D721Med (cell line): ENCODE results near the gene SHC1.

ENCODE experiments used
- DNase-seq: peaks from one replicate; pipeline ENCODE4 v3.0.0; 2011; ENCODE audit warnings: low spot score; ENCODE audit not compliant: insufficient read length
- FAIRE-seq: peaks from 2 replicates; lab custom pipeline; 2011; peaks lifted over from hg19 to GRCh38; lab: Jason Lieb, UNC
- TF ChIP-seq, protein P1 (sequence below): IDR thresholded peaks from 2 replicates; pipeline ENCODE4 v1.5.1; 2012; ENCODE audit warnings: mild to moderate bottlenecking, control low read depth; ENCODE audit not compliant: insufficient read depth; ENCODE audit errors: missing control alignments

SHC1 gene

DNA sequence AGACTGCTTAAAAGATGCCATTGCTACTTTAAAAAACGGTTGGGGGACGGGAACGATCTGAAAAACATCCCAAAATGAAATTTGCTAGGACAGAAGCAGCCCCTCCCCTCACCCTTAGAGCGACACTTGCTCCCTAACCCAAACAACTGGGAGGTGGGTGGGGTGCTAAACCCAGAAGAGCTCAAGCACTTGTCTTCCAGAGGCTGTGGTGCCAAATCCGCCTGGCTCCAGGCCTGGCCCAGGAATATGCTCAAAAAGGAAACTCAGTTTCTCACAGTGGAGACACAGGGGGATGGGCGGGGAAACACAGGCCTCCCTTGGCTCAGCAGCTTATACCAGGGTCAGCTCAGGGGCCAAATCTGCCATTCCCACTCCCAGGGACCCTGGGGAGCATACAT, 14.0 kb downstream of the SHC1 start:
- FAIRE-seq (no peak), DNase-seq (no peak)
- TF ChIP-seq, protein P1, sequence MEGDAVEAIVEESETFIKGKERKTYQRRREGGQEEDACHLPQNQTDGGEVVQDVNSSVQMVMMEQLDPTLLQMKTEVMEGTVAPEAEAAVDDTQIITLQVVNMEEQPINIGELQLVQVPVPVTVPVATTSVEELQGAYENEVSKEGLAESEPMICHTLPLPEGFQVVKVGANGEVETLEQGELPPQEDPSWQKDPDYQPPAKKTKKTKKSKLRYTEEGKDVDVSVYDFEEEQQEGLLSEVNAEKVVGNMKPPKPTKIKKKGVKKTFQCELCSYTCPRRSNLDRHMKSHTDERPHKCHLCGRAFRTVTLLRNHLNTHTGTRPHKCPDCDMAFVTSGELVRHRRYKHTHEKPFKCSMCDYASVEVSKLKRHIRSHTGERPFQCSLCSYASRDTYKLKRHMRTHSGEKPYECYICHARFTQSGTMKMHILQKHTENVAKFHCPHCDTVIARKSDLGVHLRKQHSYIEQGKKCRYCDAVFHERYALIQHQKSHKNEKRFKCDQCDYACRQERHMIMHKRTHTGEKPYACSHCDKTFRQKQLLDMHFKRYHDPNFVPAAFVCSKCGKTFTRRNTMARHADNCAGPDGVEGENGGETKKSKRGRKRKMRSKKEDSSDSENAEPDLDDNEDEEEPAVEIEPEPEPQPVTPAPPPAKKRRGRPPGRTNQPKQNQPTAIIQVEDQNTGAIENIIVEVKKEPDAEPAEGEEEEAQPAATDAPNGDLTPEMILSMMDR: no peak

- FAIRE-seq (peak; percentile 89), DNase-seq (peak; percentile 99)
- TF ChIP-seq, protein P1: peak; percentile 25
Observed at GRCh38 chr1:154955718-154956543, 14.6 kb downstream of the SHC1 start, which contains the start of gene PBXIP1. TSS of gene PBXIP1 (minus strand) at chr1:154956099. CDS start at chr1:154953721, 2,378 bp downstream.

- FAIRE-seq (no peak), DNase-seq (no peak)
- TF ChIP-seq, protein P1: no peak
Observed at GRCh38 chr1:154955039-154955717, 15.4 kb downstream of the SHC1 start.

GRCh38 chr1:154954541-154954940, 16.0 kb downstream of the SHC1 start:
- TF ChIP-seq, protein P1: no peak
- FAIRE-seq (no peak), DNase-seq (no peak)

DNA sequence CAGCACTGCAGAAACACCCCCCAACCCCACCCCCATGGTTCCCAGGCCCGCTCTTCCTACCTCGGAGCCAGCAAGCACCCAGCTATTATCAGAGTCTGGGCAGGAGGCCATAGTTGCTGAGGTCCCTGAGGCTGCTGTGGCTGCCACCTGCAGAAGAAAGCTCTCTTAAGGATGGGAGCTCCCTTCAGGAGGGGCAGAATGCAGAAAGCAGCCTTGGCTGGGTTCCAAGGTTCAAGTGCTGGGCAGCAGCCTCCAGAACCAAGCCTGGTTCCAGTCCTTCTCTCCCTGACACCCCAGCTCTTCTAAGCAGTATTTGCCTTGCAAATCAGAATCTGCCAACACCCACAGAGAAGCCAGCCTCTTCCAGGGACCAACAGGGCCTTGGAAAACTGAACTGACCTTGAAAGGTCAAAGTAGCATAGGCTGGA, 16.9 kb downstream of the SHC1 start:
- DNase-seq: no peak
- FAIRE-seq: no peak
- TF ChIP-seq, protein P1: no peak

DNA sequence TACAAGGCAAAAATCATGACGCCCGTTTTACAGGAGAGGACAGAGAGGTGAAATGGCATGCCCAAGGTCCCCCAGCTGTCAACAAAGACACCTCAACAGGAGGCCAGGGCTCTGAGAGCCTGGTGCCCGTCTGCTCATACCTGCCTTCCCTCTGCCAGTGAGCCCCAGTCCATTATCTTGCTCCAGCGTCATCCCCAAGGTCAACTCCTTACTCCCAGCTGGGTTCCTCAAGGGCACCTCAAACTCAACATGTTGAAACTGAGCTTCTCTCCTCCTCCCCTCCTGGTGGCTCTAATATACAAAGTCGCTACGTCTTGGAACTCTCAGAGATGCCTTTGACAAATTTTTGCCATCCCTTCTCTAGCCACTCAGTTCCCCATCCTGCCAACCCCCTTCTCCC, 17.9 kb downstream of the SHC1 start:
- FAIRE-seq: no peak
- TF ChIP-seq, protein P1: no peak
- DNase-seq: no peak
